Fibroblast of peridontal ligament (primary cell): ENCODE measurements around the gene TGOLN2.
"Not testable (repeated sequence)": the region's sequence is repeated elsewhere in the genome, so short reads cannot be mapped to it uniquely, and the experiment has no call there.

Source experiments
- DNase-seq: peaks from one replicate; pipeline ENCODE4 v3.0.0-alpha.2; 2010; ENCODE audit errors: extremely low read depth

Gene TGOLN2

DNA sequence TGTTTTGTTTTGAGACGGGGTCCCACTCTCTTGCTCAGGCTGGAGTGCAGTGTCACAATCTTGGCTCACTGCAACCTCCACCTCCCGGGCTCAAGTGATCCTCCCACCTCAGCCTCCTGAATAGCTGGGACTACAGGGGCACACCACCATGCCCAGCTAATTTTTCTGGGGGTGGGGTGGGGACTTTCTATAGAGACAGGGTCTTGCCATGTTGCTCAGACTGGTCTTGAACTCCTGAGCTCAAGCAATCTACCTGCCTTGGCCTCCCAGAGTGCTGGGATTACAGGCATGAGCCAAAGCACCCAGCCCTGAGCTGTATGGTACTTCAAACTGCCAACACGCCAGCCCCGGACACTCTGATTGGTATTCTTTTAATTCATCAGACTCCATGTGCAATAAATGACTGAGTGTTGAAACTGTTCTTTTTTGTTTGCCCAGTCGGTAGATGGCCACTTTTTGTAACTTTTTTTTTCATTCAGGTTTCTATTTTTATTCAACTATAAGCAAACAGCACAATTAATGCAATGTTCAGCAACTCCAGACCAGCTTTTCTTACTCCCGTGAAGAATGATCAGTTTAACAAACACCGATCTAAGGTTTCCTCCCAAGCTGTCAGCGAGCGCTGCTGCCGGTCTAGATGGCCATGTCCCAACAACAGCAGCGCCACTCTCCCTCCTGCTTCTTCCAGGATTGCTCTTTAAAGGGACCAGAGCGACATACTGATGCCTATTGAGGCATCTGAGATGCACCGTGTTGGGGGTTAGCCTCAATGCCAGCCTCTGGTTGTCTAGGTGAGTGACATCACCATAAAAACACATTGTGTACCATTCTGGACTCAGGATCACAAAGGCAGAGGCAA, 12.5 kb upstream of the TGOLN2 start:
- DNase-seq: peak; percentile 26

DNA sequence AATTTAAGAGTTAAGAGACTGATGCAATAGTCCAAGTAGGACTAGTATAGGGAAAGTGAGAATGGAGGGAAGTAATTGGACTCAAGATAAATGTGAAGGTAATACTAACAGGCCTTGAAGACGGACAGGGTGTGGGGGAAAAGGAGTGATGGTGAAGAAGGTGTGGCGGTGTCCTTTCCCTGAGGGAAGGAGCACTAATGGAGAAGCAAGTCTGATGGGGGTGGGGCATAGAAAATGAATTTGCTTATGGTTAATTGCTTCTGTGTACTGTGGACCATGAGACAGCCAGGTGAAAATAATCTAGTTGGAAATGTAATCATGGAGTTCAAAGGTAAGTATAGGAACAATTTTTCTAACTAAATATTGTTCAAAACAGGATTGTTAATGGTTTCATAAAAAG, 7.1 kb upstream of the TGOLN2 start:
- no peak for DNase-seq

DNA sequence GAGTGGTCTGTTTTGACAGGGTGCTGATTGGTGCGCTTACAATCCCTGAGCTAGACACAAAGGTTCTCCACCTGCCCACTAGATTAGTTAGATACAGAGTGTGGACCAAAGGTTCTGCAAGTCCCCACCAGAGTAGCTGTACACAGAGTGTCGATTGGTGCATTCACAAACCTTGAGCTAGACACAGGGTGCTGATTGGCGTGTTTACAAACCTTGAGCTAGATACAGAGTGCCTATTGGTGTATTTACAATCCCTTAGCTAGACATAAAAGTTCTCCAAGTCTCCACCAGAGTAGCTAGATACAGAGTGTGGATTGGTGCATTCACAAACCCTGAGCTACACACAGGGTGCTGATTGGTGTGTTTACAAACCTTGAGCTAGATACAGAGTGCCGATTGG, 6.1 kb upstream of the TGOLN2 start:
- DNase-seq: not testable (repeated sequence)

DNA sequence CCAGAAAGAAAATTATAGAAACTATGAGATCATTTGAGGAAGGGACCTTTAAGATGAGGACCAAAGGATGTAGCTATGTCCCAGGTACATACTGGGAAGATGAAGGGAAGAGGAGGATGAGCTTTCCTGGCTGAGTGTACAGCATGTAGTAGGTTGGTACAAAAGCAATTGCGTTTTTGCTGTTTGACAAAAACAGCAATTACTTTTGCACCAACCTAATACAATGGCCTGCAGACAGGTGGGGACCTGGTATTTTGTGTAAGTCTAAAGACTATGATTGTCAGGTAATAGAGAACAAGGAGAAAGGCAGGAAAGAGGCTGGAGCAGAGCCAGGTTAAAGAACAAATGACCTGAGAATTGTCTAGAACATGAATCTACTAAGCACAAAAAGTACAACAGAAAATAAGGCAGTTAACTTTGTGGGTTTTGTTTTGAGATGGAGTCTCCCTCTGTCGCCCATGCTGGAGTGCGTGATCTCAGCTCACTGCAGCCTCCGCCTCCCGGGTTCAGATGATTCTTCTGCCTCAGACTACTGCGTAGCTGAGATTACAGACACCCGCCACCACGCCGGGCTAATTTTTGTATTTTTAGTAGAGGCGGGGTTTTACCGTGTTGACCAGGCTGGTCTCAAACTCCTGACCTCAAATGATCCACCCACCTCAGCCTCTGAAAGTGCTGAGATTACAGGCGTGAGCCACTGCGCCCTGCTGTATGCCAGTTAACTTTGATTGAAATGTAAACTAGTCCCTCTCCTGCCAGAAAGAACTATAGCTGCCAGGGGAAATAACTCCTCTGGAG, 3.2 kb upstream of the TGOLN2 start:
- no peak for DNase-seq

DNA sequence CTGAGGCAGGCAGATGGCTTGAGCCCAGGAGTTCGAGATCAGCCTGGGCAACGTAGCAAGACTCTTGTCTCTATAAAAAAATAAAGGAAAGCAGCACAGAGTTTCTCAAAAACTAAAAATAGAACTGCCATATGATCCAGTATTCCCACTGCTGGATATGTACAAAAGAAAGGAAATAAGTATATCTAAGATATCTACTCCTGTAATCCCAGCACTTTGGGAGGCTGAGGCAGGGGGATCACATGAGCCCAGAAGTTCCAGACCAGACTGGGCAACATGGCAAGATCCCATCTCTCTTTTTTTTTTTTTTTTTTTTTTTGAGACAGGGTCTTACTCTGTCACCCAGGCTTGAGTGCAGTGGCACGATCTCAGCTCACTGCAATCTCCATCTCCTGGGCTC, 1.9 kb upstream of the TGOLN2 start:
- DNase-seq: not testable (repeated sequence)

DNA sequence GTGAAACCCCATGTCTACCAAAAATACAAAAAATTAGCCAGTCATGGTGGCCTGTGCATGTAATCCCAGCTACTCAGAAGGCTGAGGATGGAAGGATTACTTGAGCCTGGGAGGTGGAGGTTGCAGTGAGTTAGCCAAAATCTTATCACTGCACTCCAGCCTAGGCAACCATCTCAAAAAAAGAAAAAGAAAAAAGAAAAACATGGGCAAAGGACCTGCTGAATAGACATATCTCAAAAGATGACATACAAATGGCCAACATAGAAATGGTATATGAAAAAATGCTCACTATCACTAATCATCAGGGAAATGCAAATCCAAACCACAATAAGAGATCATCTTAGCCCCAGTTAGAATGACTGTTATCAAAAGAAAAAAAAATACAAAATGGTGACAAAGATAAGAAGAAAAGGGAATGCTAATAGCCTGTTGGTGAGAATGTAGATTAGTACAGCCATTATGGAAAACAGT, 1.4 kb upstream of the TGOLN2 start:
- no peak for DNase-seq

DNA sequence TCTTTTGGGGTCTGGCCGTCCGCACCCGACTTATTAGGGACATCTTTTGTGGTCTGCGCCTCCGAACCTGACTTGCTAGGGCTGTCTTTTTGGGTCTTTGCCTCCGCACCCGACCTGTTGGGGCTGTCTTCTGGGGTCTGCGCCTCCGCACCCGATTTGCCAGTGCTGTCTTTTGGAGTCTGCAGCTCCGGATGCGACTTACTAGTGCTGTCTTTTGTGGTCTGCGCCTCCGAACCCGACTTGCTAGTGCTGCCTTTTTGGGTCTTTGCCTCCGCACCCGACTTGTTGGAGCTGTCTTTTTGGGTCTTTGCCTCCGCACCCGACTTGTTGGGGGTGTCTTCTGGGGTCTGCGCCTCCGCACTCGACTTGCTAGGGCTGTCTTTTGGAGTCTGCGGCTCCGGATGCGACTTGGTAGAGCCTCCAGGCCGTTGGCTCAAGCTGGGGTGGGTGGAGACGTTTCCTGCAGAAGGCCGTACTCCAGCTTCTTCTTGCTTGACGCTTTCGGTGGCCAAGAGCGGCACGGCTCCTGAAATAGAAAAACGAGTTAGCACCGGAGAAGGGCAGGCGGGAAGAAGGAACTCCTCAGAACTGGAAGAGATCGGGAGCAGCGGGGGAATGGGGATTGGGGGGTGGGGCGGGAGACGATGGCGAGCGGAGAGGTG, 498 bp downstream of the TGOLN2 start:
- DNase-seq: peak; percentile 47

DNA sequence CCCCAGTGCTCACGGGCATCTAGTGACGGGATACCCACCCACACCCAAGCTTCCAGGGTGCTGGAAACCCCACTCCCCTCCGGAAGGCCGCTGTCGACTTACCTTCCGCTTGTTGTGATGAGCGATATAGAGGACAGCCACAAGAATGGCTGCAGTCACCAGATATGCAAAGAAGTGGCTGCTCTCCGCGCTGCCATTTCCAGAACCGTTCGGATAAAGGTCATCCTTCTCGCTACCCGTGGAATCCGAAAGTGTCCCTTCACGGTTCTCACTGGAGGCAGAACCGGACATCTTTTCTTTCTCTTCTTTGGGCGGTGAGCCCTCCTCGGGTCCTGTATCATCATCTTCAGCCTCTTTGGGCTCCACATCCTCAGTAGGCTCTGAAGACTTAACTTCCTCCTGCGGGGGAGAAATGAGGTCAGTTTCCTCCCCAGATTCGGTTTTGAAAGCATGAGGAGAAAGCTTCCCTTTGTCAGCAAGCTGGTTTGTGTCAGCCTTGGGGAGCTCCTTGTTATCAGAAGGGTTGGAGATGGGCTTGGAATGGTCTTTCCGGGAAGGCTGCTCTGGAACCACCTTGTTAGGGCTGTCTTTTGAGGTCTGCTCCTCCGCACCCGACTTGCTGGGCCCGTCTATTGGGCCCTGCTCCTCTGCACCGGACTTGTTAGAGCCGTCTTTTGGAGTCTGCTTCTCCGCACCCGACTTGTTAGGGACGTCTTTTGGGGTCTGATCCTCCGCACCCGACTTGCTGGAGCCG, 1.2 kb downstream of the TGOLN2 start:
- DNase-seq: peak; percentile 28

DNA sequence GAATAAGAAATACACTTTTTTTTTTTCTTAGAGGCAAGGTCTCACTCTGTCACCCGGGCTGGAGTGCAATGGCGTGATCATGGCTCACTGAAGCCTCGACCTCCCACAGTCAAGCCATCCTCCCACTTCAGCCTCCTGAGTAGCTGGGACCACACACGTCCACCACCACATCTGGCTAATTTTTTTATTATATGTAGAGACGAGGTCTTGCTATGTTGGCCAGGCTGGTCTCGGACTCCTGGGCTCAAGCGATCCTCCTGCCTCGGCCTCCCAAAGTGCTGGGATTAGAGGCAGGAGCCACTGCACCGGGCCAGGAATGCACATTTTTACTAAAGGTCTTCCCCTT, 2.4 kb downstream of the TGOLN2 start:
- DNase-seq: no peak

DNA sequence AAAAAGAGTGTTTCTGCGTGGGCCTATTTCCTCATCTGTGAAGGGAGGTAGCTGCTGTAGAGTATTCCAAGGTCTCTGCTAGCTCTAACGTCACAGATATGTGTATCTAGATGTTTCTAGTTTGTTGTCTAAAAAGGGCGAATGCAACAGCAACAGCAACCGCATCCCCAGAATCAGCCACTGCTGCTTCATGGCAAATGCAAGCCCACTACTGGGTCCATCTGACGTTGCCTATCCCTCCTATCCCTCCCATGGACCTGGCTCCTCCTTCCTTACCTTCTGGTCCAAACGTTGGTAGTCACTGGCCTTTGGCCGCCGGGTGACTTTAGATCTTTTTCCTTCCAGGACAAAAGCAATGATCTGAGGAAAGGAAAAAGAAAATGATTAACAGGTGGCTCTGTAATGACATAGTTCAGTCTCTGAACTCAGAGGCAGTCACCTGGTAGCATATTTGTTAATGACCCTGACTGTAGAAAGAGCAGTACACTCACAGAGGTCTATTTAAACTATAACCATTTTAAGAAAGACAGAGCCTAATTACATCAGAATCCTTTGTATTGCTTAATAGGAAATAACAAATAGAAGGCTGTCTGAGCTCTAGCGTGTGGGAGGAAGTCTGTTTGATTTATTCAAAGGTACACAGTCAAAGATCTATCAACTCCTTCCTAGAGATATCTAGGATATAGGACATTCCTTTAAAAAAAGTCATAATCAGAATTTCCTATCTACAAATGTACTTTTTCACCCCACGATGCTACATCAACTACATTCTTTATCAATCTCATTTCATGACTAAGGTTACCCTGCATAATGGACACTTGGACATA, 2.9 kb downstream of the TGOLN2 start:
- peak; percentile 49 for DNase-seq

DNA sequence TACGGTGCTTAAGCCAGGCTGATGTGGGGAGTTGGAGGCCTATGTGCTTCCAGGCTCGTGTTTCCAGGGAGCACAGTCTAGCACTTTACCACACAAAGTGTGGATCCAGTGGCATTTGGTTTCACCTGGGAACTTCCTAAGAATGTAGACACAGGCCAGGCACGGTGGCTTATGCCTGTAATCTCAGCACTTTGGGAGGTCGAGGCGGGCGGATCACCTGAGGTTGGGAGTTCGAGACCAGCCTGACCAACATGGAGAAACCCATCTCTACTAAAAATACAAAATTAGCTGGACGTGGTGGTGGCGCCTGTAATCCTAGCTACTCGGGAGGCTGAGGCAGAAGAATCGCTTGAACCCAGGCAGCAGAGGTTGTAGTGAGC, 3.8 kb downstream of the TGOLN2 start:
- not testable (repeated sequence) for DNase-seq

DNA sequence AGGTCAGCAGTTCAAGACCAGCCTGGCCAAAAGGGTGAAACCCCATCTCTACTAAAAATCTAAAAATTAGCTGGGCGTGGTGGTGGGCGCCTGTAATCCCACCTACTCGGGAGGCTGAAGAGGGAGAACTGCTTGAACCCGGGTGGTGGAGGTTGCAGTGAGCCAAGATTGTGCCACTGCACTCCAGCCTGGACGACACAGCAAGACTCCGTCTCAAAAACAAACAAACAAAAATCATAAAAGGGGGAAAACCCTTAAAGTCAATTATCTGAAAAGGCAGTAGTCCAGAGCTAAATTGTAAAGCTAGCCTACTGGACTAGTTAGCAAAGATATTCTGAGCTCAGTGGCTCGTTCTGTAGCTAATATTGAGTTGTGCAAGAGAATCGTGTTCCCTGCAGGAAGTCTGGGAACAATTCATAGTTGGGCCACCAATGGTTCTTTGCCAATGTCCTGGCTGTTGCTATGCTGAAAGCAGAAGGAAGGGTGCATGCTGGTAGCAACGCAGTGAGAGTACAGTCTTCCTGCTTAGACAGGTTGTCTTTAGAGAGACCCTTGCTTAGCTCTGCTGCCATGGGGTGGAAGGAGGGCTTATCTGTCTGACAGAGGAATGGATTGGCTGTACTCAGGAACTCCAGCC, 4.3 kb downstream of the TGOLN2 start:
- DNase-seq: no peak

DNA sequence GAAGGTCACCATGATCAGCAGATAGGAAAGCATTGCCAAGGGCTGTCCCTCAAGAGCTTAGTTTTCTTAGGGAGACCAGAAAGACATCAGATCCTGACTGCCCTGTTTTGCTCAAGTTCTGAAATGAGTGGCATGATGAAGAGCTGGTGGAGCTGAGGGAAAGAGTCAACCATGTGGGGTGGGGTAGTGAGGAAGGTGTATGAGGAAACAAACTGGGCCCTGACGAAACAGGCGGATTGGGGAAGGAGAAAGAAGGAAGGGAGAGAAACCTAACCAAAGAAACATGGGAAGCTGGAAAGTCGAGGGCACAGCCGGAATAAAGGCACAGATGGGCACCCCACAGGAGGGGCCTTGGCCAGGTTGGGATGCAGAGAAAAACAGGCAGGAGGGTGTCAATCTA, 8.0 kb downstream of the TGOLN2 start:
- no peak for DNase-seq

DNA sequence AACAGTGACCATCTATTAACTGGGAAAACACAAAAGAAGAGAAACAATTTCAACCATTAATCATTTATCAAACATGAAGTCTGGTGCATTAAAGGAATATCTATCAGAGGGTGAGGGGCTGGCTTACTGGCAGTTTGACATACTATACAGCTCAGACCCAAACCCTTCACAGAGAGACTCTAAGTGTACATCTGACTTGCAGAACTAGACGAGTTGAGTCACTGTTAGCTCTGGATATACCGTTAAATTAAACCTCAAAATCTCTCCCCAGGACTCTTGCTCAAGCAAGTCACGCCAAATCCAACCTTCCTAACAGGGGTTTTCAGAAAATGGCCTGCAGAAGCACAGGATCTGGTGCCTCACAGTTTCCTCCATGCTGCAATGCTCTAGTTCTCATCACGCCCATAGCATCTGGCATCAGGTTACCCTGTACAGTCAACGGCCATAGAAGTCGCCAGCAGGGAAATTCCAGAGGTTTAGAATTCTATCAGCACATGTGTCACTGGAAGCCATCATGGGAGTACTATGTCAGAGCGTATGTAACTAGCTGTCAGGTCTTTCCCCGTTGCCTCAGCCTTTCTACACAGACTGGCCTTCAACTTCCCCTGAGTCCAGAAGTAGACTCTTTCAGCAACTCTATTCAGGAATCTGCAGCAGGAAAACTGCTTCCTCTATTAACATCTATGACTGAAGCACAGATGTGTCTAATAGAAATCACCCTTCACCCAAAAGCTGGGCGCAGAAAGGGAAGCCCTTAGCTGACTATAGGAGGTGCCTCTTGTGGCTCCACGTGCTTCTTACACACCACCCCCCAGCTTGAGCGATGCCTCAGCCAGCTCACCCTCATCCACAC, 9.3 kb downstream of the TGOLN2 start:
- peak; percentile 82 for DNase-seq

DNA sequence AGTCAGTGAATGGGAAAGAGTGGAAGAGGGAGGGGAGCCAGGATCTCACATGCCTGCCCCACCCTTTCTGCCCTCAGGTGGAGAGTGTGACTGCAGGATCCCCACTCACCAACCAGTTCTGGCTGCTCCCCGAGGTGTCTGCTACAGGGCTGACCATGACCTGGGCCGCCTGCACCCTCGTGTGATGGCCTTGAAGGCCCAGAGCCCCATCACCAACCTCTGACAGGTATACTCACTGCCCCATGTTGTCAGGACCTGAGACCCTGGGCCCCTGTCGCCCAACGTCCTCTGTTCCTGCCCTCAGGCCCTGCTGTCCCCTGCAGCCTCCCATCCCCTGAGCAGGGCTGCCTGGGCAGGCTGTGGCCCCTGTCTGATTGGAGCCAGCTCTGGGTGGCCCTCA, 11.9 kb downstream of the TGOLN2 start:
- DNase-seq: not testable (repeated sequence)

DNA sequence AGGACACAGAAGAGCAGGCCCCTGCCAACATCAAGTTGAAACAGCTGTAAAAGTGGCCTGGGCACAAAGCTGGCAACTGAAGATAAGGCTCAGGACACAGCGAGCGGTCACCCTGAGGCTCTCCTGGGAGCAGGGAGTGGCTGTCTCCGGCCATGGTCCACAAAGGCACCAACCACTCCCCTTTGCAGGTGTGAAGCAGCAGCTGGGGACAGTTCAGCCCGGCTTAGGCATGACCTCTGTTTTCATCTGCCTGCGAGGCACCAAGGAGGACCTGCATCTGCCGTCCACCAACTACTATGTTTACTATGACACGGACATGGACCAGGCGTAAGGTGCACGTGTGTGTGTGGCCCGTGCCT, 12.9 kb downstream of the TGOLN2 start:
- no peak for DNase-seq

DNA sequence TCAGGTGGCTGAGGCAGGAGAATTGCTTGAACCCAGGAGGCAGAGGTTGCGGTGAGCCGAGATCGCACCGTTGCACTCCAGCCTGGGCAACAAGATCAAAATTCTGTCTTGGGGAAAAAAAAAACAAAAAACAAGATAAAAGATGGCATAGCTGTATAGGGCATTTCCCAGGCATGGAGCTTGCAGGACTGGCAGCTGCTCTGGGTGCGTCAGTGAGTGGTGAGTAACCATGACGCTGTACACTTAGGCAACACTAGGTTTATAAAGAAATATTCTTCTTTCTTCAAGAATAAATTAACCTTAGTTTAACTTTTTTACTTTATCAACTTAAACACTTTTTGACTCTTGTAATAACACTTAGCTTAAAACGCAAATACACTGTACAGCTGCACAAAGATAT, 15.4 kb downstream of the TGOLN2 start:
- peak; percentile 94 for DNase-seq

DNA sequence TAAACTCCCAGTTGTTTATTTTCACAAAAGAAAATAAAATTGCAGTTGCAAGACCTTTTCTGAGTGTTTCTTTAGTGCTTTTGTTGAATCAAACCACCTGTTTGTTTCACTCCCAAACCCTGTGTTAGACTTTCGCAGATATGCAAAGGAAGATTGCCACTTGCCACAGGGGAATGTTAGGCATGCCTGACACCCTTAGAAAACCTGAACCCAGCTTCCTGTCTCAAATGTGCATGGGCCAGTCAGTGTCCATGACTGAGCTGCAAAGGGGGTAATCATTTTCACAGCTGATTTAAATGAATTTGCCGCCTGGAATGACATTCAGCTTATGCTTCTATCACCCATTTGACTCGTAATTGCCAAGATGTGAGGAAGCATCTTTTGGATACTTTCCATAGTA, 17.5 kb downstream of the TGOLN2 start:
- no peak for DNase-seq

DNA sequence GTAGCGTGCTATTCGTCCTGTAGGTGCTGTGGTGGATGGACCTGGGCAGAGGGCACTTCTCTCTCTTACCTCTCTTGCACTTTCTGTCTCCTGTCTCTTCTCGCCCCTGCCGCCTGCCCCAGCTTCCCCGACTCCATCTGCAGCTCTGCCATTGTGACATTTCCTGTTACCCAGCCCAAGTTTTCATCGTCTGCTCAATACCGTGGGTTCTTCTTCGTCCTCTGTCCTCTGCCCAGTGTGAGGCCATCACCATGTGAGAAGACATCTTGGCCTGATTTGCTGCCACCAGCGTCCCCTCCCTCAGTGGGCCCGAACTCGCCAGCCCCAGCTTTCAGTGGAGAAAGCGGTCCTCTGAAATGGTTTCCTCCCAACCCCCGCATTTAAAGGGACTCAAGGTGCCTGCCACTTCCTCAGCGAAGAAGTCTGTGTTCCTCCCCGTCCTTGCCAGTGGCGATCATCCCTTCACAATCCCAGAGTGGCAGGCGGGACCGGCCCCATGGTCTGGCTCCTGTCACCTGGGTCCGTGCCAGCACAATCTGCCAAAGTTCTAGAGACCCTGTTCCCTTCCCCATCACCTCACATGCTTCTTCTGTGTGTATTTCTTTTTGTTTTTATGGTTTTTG, 18.0 kb downstream of the TGOLN2 start:
- no peak for DNase-seq
